ENCODE results near the gene RBCK1.
"Not testable (repeated sequence)": the region's sequence is repeated elsewhere in the genome, so short reads cannot be mapped to it uniquely, and the experiment has no call there.

The RBCK1 gene

DNA sequence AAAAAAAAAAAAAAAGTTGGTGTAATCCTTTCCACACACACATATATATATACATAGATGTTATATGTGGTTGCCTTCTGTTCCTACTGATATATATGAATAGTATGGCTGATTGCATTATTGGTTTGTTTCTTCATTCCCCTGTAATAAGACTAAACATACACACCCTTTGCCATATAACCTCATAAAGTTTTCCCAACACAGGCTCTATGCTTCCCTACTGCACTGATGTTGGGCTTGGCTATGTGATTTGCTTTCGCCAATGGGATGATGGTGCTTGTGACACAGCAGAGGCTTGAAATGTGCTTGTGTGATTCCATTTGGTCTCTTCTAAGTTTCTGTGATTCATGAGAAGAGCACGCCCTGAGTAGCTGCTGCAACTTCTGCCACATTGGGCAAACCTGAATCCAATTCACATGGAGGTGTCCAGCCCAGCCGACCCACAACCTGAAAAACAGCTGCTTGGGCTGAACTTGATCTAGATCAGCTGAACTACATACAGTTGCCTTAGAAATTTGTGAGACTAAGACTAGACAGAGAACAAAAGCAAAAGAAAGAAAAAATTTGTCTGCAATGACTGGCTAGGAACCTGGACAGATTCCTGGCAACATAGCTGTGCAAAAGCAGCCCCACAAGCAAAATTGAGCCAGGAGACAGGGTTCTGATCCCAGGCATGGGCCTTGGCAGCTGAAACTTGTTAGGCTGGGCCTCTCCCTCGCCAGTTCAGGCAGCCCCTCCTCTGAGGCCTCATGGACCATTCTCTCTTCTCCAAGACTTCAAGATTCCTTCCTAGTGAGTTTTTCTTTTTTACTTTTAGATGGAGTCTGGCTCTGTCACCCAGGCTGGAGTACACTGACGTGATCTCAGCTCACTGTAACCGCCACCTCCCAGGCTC lies 67.6 kb downstream of the RBCK1 start:
- DNase-seq = no peak

- DNase-seq = not testable (repeated sequence)
Observed at GRCh38 chr20:476561-477249, 68.6 kb downstream of the RBCK1 start.

DNA sequence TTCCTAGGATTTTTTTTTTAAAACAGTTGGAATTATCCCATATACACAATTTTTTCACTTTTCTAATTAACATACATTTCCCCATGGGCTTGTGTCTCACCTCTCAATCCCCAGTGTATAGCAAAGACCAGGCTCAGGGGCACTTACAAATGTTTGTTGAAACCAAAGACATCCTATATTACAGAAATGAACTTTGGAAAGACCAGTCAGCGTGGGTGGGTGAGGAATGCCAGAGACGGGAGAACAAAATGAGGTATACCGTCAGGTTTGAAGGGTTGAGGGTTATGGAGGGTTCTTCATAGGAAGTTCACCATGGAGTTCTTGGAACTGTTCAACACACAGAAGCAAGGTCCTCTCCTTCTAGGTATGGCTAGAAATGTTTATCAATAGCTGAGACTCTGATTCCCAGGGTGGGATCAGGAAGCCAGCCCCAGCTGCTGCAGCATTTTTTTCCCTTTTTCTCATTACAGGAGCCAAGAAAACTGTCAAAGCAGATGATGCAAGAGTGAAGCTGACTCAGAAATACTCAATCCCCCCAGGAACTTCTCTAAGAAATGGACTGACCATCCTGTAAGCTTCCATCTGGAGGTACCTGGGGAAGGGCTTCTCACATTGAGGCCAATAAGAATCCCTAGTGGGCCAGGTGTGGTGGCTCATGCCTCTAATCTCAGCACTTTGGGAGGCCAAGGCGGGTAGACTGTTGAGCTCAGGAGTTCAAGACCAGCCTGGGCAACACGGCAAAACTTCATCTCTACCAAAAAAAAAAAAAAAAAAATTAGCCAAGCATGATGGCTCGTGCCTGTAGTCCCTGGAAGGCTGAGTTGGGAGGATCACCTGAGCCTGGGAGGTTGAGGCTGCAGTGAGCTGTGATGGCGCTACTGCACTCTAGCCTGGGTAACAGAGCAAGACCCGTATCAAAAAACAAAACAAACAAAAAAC lies 70.2 kb downstream of the RBCK1 start:
- DNase-seq = no peak

DNA sequence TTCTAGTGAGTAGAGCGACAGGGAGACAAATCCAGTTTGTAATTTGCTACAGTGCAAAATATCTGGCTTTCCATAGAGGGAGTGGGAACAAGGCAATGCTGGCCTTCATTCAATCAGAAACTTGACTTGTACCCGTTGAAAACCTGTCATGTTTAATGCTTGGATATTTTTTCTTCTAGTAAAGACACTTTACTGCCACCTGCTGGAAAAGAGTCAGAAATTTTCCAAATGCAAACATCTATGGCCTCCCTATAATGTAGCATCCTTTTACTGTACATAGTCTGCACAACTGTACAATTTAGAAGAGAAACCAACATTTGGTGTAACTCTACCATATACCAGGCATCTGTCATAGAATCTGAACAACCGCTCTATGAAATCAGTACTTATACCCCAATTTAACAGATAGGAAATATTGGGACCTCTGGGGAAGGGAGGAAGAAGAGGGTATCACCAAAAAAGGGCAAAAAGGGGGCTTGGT lies 70.9 kb downstream of the RBCK1 start:
- DNase-seq = no peak

GRCh38 chr20:479487-479886 lies 71.4 kb downstream of the RBCK1 start:
- no peak for DNase-seq

- DNase-seq = no peak
Observed at GRCh38 chr20:480044-480443, 71.9 kb downstream of the RBCK1 start.

- no peak for DNase-seq
Observed at GRCh38 chr20:481167-481566, 73.1 kb downstream of the RBCK1 start.

Data from stimulated activated CD4-positive, alpha-beta T cell treated with anti-CD3 and anti-CD28 coated beads, Interleukin-12 subunit alpha, Interleukin-12 subunit beta, amount 100 ng/mL, for 4 hours (primary cell).